HepG2 (cell line): ENCODE data around the gene GPX2.

Source experiments
- NFKB2 ChIP-seq: sonication (generic); formaldehyde crosslinking; IDR thresholded peaks from 2 replicates; pipeline ENCODE4 v1.4.0; 2020; ENCODE audit warnings: missing genetic modification reagents, borderline replicate concordance
- RFX1 ChIP-seq: fragments of 450-650 bp; IDR thresholded peaks from 2 replicates; pipeline ENCODE4 v1.6.1; 2017
- ZBTB33 ChIP-seq: sonication (generic); formaldehyde crosslinking; IDR thresholded peaks from 2 replicates; pipeline ENCODE4 v1.4.0; 2020; ENCODE audit warnings: missing genetic modification reagents
- ZNF331 ChIP-seq: sonication (generic); formaldehyde crosslinking; IDR thresholded peaks from 2 replicates; pipeline ENCODE4 v1.4.0; 2020; ENCODE audit warnings: missing genetic modification reagents
- ZSCAN21 ChIP-seq: sonication (generic); formaldehyde crosslinking; IDR thresholded peaks from 2 replicates; pipeline ENCODE4 v1.8.0; 2022; ENCODE audit warnings: mild to moderate bottlenecking, missing genetic modification reagents, moderate library complexity, borderline replicate concordance

- TF ChIP-seq ZBTB33 (CRISPR knock-in tag): no peak
- TF ChIP-seq RFX1: no peak
- no peak for TF ChIP-seq ZNF331 (CRISPR knock-in tag)
- no peak for TF ChIP-seq NFKB2 (CRISPR knock-in tag)
- TF ChIP-seq ZSCAN21 (CRISPR knock-in tag): no peak
These were observed 1.0 kb upstream of the GPX2 start for GRCh38 chr14:64943556-64943955.
